ENCODE data around the gene TAGLN.

DNA sequence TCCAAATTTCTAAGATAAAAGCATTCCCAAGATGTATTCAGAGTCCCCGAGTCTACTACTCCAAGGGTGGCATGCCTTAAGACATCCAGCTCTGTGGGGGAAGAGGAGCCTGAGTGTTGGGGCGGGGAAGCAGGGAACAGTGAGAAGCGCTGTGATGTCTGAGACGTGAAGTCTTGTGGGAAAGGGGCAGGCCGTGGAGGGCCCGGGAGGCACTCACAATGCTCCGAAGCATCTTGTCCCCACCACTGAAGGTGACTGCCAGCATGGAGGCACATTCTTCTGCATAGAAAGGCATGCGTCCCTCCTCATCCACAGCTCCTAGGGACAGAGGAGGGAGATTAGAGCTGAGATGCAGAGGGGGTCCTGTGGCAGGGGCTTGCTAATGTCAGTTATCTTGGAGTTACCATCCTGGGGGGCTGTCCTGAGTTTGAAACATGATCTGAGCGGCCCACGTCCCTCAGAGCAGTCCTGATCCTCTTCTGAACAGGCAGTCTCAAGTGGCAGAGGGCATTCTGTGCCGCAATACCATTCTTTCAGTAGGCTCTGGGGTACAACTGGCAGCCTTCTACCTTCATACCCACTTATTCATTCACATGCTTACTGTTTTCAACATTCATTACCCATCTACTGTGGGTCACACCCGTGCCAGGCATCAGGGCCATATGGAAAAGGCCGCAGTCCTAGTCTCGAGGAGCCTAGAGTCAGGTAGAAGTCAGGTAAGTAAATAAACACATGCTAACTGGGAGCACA, 24.0 kb downstream of the TAGLN start:
- TF ChIP-seq, protein P1, sequence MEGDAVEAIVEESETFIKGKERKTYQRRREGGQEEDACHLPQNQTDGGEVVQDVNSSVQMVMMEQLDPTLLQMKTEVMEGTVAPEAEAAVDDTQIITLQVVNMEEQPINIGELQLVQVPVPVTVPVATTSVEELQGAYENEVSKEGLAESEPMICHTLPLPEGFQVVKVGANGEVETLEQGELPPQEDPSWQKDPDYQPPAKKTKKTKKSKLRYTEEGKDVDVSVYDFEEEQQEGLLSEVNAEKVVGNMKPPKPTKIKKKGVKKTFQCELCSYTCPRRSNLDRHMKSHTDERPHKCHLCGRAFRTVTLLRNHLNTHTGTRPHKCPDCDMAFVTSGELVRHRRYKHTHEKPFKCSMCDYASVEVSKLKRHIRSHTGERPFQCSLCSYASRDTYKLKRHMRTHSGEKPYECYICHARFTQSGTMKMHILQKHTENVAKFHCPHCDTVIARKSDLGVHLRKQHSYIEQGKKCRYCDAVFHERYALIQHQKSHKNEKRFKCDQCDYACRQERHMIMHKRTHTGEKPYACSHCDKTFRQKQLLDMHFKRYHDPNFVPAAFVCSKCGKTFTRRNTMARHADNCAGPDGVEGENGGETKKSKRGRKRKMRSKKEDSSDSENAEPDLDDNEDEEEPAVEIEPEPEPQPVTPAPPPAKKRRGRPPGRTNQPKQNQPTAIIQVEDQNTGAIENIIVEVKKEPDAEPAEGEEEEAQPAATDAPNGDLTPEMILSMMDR (conservative IDR thresholded peaks at IDR 0.05 in 1 of 2, IDR thresholded peaks at IDR 0.05 in 1 of 2; ENCODE audit: low read depth in 1 of 2, low read length in 2 of 2) = no peak
- TF ChIP-seq EZH2 (IDR thresholded peaks at IDR 0.05; ENCODE audit: low read length, missing control alignments) = no peak

Measured in fibroblast of lung (primary cell).